Measurements from ENCODE around the gene GHRH.

DNA sequence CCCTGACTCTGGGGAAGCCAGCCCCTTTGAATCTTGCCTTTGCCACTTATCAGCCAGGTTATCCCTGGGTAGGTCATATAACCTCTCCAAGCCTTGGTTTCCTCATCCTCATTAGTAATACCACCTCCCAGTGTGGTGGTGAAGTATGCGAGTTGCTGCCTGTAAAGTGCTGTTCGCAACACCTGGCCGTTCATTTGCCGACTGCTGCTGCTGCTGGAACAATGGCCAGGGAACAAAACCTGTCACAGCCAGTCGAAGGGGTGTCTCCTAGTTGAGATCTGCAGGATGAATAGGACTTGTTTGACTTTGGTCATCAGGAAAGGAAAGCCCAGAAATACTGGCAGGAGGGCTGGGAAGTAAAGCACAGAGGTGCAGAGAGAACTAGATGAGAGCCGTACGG, 34.0 kb upstream of the GHRH start:
- TF ChIP-seq, protein P1, sequence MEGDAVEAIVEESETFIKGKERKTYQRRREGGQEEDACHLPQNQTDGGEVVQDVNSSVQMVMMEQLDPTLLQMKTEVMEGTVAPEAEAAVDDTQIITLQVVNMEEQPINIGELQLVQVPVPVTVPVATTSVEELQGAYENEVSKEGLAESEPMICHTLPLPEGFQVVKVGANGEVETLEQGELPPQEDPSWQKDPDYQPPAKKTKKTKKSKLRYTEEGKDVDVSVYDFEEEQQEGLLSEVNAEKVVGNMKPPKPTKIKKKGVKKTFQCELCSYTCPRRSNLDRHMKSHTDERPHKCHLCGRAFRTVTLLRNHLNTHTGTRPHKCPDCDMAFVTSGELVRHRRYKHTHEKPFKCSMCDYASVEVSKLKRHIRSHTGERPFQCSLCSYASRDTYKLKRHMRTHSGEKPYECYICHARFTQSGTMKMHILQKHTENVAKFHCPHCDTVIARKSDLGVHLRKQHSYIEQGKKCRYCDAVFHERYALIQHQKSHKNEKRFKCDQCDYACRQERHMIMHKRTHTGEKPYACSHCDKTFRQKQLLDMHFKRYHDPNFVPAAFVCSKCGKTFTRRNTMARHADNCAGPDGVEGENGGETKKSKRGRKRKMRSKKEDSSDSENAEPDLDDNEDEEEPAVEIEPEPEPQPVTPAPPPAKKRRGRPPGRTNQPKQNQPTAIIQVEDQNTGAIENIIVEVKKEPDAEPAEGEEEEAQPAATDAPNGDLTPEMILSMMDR (IDR thresholded peaks at IDR 0.05) = no peak
- TF ChIP-seq POLR2AphosphoS5 (IDR thresholded peaks at IDR 0.05) (no peak), POLR2A (IDR thresholded peaks at IDR 0.05) (no peak)

Data from stomach (tissue), 4 donors.